HCT116 (cell line): Measurements from ENCODE around the gene GATA3. TPM values are rescaled to one million over a fixed set of nuclear protein-coding genes. Genes with fewer than 3 reads are reported as not detected.

Source experiments
- ATAC-seq: fragments of 200-7000 bp; cut with Tn5 transposase; 2 replicates; pipeline ENCODE4 v1.9.1; 2020; ENCODE audit warnings: mild to moderate bottlenecking, moderate library complexity
- BruUV-seq: library from RNA; stranded (reverse); fragments of 400-500 nt; replicated peaks from 2 replicates; lab custom pipeline; 2021; lab: Mats Ljungman, UMichigan
- CTCF ChIA-PET: fragments of 300-600 bp; sonication (Branson Sonifier 250); formaldehyde crosslinking; loops from one replicate; lab custom pipeline; 2021; ENCODE audit warnings: antibody characterized with exemption; lab: Charles Lee
- POLR2A ChIA-PET: fragments of 300-600, 350-600 bp; sonication (Branson Sonifier 250); formaldehyde crosslinking; loops from one replicate; lab custom pipeline; 2021; ENCODE audit warnings: antibody characterized with exemption; lab: Charles Lee
- RAD21 ChIA-PET, 2 experiments: fragments of 300-600 bp; sonication (Branson Sonifier 250); formaldehyde crosslinking; loops; one replicate each; lab custom pipeline; 2023; ENCODE audit warnings: low total read pairs in 2 of 2; ENCODE audit not compliant: uncharacterized antibody in 2 of 2, unreplicated experiment in 2 of 2, low non-redundant PET in 1 of 2; lab: Charles Lee
- DNase-seq: peaks from one replicate; pipeline ENCODE4 v3.0.0-alpha.2; 2010; ENCODE audit warnings: low read depth, low spot score
- H2AFZ ChIP-seq: fragments of 200-600 bp; shearing (Covaris generic), sonication (generic); 2 replicates; pipeline ENCODE4 v1.6.1; 2017; ENCODE audit warnings: low read depth, mixed run types, mixed read lengths, antibody characterized with exemption, low read length; ENCODE audit not compliant: poor library complexity, severe bottlenecking
- H3K27ac ChIP-seq: 2 replicates; pipeline ENCODE4 v1.5.1; 2012; ENCODE audit warnings: low read depth, low read length
- H3K27me3 ChIP-seq: fragments of 200-600 bp; sonication (generic); 2 replicates; pipeline ENCODE4 v1.6.1; 2016; ENCODE audit warnings: mixed run types, low read length, mixed read lengths; ENCODE audit not compliant: insufficient read depth
- H3K36me3 ChIP-seq, 2 experiments: fragments of 200-500 bp in 1 of 2; fragments of 200-600 bp in 1 of 2; sonication (Bioruptor generic) in 1 of 2; sonication (generic) in 1 of 2; 2 replicates each; pipeline versions ENCODE4 v1.5.1 to v1.6.1; 2014 to 2016; ENCODE audit warnings: low read length in 2 of 2, inconsistent platforms in 1 of 2, mixed read lengths in 1 of 2, mixed run types in 1 of 2; ENCODE audit not compliant: insufficient read depth in 2 of 2, control insufficient read depth in 1 of 2
- H3K4me1 ChIP-seq, 2 experiments: fragments of 200-600 bp in 1 of 2; sonication (generic) in 1 of 2; 2 replicates each; pipeline versions ENCODE4 v1.5.1 to v1.6.1; 2012 to 2017; ENCODE audit warnings: low read length in 2 of 2, inconsistent platforms in 1 of 2, mild to moderate bottlenecking in 1 of 2, mixed read lengths in 1 of 2, mixed run types in 1 of 2, moderate library complexity in 1 of 2; ENCODE audit not compliant: insufficient read depth in 2 of 2, control insufficient read depth in 1 of 2
- H3K4me2 ChIP-seq: fragments of 200-600 bp; sonication (generic); 2 replicates; pipeline ENCODE4 v1.6.1; 2017; ENCODE audit warnings: mixed run types, low read length, mixed read lengths
- H3K4me3 ChIP-seq, 2 experiments: fragments of 200-600 bp in 1 of 2; sonication (generic) in 1 of 2; replicated peaks in 1 of 2; 2 replicates each; pipeline ENCODE4 v1.5.1; 2011 to 2016; ENCODE audit warnings: low read length in 2 of 2, control low read depth in 1 of 2, low read depth in 1 of 2, mild to moderate bottlenecking in 1 of 2, mixed read lengths in 1 of 2, mixed run types in 1 of 2
- H3K79me2 ChIP-seq: fragments of 200-600 bp; sonication (generic); 2 replicates; pipeline ENCODE4 v1.6.1; 2017; ENCODE audit warnings: mild to moderate bottlenecking, mixed run types, low read length, moderate library complexity, mixed read lengths; ENCODE audit not compliant: insufficient read depth
- H3K9ac ChIP-seq: fragments of 200-600 bp; sonication (generic); 2 replicates; pipeline ENCODE4 v1.6.1; 2016; ENCODE audit warnings: low read length, mixed read lengths
- H3K9me2 ChIP-seq: fragments of 200-600 bp; sonication (generic), shearing (Covaris generic); 2 replicates; pipeline ENCODE4 v1.6.1; 2017; ENCODE audit warnings: mixed run types, mild to moderate bottlenecking, moderate library complexity; ENCODE audit not compliant: insufficient read depth
- H3K9me3 ChIP-seq, 2 experiments: fragments of 200-500 bp in 1 of 2; fragments of 200-600 bp in 1 of 2; sonication (Bioruptor generic) in 1 of 2; sonication (generic) in 1 of 2; 2 replicates each; pipeline ENCODE4 v1.6.1; 2014 to 2017; ENCODE audit warnings: low read length in 2 of 2, mixed read lengths in 2 of 2, inconsistent platforms in 1 of 2, low read depth in 1 of 2, mild to moderate bottlenecking in 1 of 2, mixed run types in 1 of 2, moderate library complexity in 1 of 2; ENCODE audit not compliant: control insufficient read depth in 1 of 2, insufficient read depth in 1 of 2
- H4K20me1 ChIP-seq: fragments of 200-600 bp; sonication (generic), shearing (Covaris generic); 2 replicates; pipeline ENCODE4 v1.6.1; 2017; ENCODE audit warnings: mixed run types, mild to moderate bottlenecking, moderate library complexity; ENCODE audit not compliant: insufficient read depth
- CBX3 ChIP-seq: IDR thresholded peaks from 2 replicates; pipeline ENCODE4 v1.6.1; 2012; ENCODE audit warnings: low read depth
- EGR1 ChIP-seq: IDR thresholded peaks from 2 replicates; pipeline ENCODE4 v1.6.1; 2012; ENCODE audit warnings: low read depth
- ELF1 ChIP-seq: IDR thresholded peaks from 2 replicates; pipeline ENCODE4 v1.6.1; 2012; ENCODE audit warnings: low read depth, borderline replicate concordance
- EZH2 ChIP-seq: fragments of 200-600 bp; sonication (generic); IDR thresholded peaks from 2 replicates; pipeline ENCODE4 v1.6.1; 2017; ENCODE audit warnings: antibody characterized with exemption, mixed run types
- EZH2phosphoT487 ChIP-seq: fragments of 200-600 bp; IDR thresholded peaks from 2 replicates; pipeline ENCODE4 v1.6.1; 2018; ENCODE audit warnings: antibody characterized with exemption, borderline replicate concordance
- FOSL1 ChIP-seq: IDR thresholded peaks from 2 replicates; pipeline ENCODE4 v1.6.1; 2012; ENCODE audit warnings: low read depth
- JUND ChIP-seq: IDR thresholded peaks from 2 replicates; pipeline ENCODE4 v1.6.1; 2012
- POLR2A ChIP-seq: IDR thresholded peaks from 2 replicates; pipeline ENCODE4 v1.7.0; 2011; ENCODE audit warnings: borderline replicate concordance; ENCODE audit not compliant: insufficient read depth, insufficient read length; ENCODE audit errors: extremely low read depth
- POLR2AphosphoS5 ChIP-seq: IDR thresholded peaks from 2 replicates; pipeline ENCODE4 v1.6.1; 2011; ENCODE audit warnings: mild to moderate bottlenecking, low read depth, low read length, moderate library complexity
- RAD21 ChIP-seq: IDR thresholded peaks from 2 replicates; pipeline ENCODE4 v1.6.1; 2012; ENCODE audit warnings: low read depth, mild to moderate bottlenecking
- SIN3A ChIP-seq: IDR thresholded peaks from 2 replicates; pipeline ENCODE4 v1.6.1; 2012; ENCODE audit warnings: low read depth
- SP1 ChIP-seq: IDR thresholded peaks from 2 replicates; pipeline ENCODE4 v1.6.1; 2012; ENCODE audit warnings: low read depth
- TCF7L2 ChIP-seq: IDR thresholded peaks from 2 replicates; pipeline ENCODE4 v1.7.0; 2011; ENCODE audit warnings: borderline replicate concordance, inconsistent platforms; ENCODE audit not compliant: insufficient read depth, insufficient read length; ENCODE audit errors: extremely low read depth
- YY1 ChIP-seq: IDR thresholded peaks from 2 replicates; pipeline ENCODE4 v1.6.1; 2011; ENCODE audit warnings: low read length, low read depth, moderate library complexity, mild to moderate bottlenecking; ENCODE audit not compliant: insufficient replicate concordance; ENCODE audit errors: extremely low read depth
- ZFX ChIP-seq: fragments of 450-650 bp; IDR thresholded peaks from 2 replicates; pipeline ENCODE4 v1.6.1; 2017
- ZNF274 ChIP-seq: fragments of 200-500 bp; sonication (Bioruptor generic); IDR thresholded peaks from 2 replicates; pipeline ENCODE4 v1.6.1; 2014; ENCODE audit warnings: mild to moderate bottlenecking, low read depth, low read length, inconsistent platforms
- intact Hi-C: fragments of 100-400 bp; cut with micrococcal nuclease; formaldehyde crosslinking; loops from 2 replicates; pipeline ENCODE4 v1.10.0; 2022
- total RNA-seq: library from RNA; stranded (reverse); gene quantifications from one replicate; pipeline ENCODE4 v1.2.1, GENCODE V29; 2021; ENCODE audit not compliant: unreplicated experiment
- TF ChIP-seq, protein P1 (sequence below): IDR thresholded peaks from 2 replicates; pipeline ENCODE4 v1.6.1; 2012
- TF ChIP-seq, protein P2 (sequence below): IDR thresholded peaks from 2 replicates; pipeline ENCODE4 v1.6.1; 2011; ENCODE audit warnings: mild to moderate bottlenecking, low read length, moderate library complexity; ENCODE audit not compliant: insufficient replicate concordance; ENCODE audit errors: extremely low read depth
- TF ChIP-seq, protein P3 (sequence below), 3 experiments: fragments of 200-600 bp in 1 of 3; sonication (generic) in 1 of 3; IDR thresholded peaks in 2 of 3; conservative IDR thresholded peaks in 1 of 3; 2 replicates each; pipeline ENCODE4 v1.5.1; 2012 to 2017; ENCODE audit warnings: low read depth in 2 of 3, low read length in 2 of 3, antibody characterized with exemption in 1 of 3, borderline replicate concordance in 1 of 3, control low read depth in 1 of 3, mild to moderate bottlenecking in 1 of 3, mixed read lengths in 1 of 3, mixed run types in 1 of 3, moderate library complexity in 1 of 3; ENCODE audit not compliant: insufficient read depth in 1 of 3
- TF ChIP-seq, protein P4 (sequence below): IDR thresholded peaks from 2 replicates; pipeline ENCODE4 v1.6.1; 2012

The GATA3 gene
- total RNA-seq, 1 experiment from 2014 or later: 2.7 TPM

DNA sequence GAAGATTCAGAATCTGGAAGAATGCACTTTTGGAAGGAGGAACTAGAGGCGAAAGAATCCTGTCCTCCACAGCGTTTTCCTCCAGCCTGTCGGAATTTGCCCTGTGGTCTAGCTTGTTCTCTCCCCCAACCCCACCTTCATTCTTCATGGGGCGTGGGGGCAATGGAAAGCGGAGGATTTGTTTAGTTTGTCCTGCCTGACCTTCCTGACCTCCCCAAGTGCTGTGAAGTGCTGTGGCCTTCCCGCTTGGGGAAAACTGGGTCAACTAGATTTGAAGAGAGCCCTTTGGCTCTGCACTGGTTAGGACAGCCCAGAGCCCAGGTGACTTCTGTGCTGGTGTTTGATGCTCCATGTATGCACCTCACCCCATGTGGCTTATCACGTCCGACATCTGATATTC, 49.1 kb downstream of the GATA3 start:
- Histone ChIP-seq H4K20me1 (no peaks in the 10 kb centered on the region), H3K27me3 (peaks cover 8% of the 10 kb centered on the region; the same call in 1 of the 2 replicates), H3K27ac (no peak overlapping the region), H3K9me2 (no peaks in the 10 kb centered on the region), H2AFZ (no peak overlapping the region), H3K9me3 (no peaks in the 10 kb centered on the region), H3K9ac (no peak overlapping the region), H3K79me2 (no peaks in the 10 kb centered on the region), H3K4me3 (no peak overlapping the region), H3K4me1 (no peaks in the 10 kb centered on the region), H3K36me3 (no peaks in the 10 kb centered on the region), H3K4me2 (no peak overlapping the region)
- intact Hi-C loops: no loop called here
- DNase-seq (no peak), ATAC-seq (no peak)
- BruUV-seq: no TSS peak
- ChIA-PET RAD21 (no interaction called here), POLR2A (no interaction called here), CTCF (no interaction called here)
- TF ChIP-seq POLR2A: no peak
- TF ChIP-seq, protein P1, sequence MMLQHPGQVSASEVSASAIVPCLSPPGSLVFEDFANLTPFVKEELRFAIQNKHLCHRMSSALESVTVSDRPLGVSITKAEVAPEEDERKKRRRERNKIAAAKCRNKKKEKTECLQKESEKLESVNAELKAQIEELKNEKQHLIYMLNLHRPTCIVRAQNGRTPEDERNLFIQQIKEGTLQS: no peak
- no peak for TF ChIP-seq JUND
- TF ChIP-seq CBX3: no peak
- no peak for TF ChIP-seq EZH2
- TF ChIP-seq EGR1: no peak
- TF ChIP-seq, protein P2, sequence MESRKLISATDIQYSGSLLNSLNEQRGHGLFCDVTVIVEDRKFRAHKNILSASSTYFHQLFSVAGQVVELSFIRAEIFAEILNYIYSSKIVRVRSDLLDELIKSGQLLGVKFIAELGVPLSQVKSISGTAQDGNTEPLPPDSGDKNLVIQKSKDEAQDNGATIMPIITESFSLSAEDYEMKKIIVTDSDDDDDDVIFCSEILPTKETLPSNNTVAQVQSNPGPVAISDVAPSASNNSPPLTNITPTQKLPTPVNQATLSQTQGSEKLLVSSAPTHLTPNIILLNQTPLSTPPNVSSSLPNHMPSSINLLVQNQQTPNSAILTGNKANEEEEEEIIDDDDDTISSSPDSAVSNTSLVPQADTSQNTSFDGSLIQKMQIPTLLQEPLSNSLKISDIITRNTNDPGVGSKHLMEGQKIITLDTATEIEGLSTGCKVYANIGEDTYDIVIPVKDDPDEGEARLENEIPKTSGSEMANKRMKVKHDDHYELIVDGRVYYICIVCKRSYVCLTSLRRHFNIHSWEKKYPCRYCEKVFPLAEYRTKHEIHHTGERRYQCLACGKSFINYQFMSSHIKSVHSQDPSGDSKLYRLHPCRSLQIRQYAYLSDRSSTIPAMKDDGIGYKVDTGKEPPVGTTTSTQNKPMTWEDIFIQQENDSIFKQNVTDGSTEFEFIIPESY: no peak
- no peak for TF ChIP-seq SP1
- TF ChIP-seq, protein P3, sequence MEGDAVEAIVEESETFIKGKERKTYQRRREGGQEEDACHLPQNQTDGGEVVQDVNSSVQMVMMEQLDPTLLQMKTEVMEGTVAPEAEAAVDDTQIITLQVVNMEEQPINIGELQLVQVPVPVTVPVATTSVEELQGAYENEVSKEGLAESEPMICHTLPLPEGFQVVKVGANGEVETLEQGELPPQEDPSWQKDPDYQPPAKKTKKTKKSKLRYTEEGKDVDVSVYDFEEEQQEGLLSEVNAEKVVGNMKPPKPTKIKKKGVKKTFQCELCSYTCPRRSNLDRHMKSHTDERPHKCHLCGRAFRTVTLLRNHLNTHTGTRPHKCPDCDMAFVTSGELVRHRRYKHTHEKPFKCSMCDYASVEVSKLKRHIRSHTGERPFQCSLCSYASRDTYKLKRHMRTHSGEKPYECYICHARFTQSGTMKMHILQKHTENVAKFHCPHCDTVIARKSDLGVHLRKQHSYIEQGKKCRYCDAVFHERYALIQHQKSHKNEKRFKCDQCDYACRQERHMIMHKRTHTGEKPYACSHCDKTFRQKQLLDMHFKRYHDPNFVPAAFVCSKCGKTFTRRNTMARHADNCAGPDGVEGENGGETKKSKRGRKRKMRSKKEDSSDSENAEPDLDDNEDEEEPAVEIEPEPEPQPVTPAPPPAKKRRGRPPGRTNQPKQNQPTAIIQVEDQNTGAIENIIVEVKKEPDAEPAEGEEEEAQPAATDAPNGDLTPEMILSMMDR (IDR thresholded peaks at IDR 0.05 in 2 of 3, conservative IDR thresholded peaks at IDR 0.05 in 1 of 3; ENCODE audit: borderline replicate concordance in 1 of 3, insufficient read depth in 1 of 3, low read depth in 2 of 3, low read length in 2 of 3): no peak
- TF ChIP-seq TCF7L2: no peak
- TF ChIP-seq SIN3A: no peak
- no peak for TF ChIP-seq YY1
- no peak for TF ChIP-seq FOSL1
- TF ChIP-seq EZH2phosphoT487: no peak
- TF ChIP-seq, protein P4, sequence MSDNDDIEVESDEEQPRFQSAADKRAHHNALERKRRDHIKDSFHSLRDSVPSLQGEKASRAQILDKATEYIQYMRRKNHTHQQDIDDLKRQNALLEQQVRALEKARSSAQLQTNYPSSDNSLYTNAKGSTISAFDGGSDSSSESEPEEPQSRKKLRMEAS: no peak
- TF ChIP-seq ZNF274: no peak
- no peak for TF ChIP-seq ZFX
- TF ChIP-seq ELF1: no peak
- TF ChIP-seq POLR2AphosphoS5: no peak
- TF ChIP-seq RAD21: no peak
